Breast epithelium (tissue), 3 donors: ENCODE measurements around the gene NDUFS8.
"Not testable (repeated sequence)": the region's sequence is repeated elsewhere in the genome, so short reads cannot be mapped to it uniquely, and the experiment has no call there.

Experiments
- POLR2A ChIP-seq: fragments of 450-650 bp; IDR thresholded peaks from one replicate; pipeline ENCODE4 v1.6.1; 2016; ENCODE audit warnings: antibody characterized with exemption, mild to moderate bottlenecking, moderate library complexity
- POLR2AphosphoS5 ChIP-seq, 3 donors: sonication (generic); formaldehyde crosslinking; IDR thresholded peaks; one replicate each; pipeline ENCODE4 v1.6.1; 2017; ENCODE audit warnings: antibody characterized with exemption in 3 of 3
- TF ChIP-seq, protein P1 (sequence below), 3 donors: fragments of 450-650 bp; IDR thresholded peaks; one replicate each; pipeline ENCODE4 v1.5.1; 2016 to 2017; ENCODE audit warnings: antibody characterized with exemption in 3 of 3, mild to moderate bottlenecking in 3 of 3, moderate library complexity in 3 of 3

DNA sequence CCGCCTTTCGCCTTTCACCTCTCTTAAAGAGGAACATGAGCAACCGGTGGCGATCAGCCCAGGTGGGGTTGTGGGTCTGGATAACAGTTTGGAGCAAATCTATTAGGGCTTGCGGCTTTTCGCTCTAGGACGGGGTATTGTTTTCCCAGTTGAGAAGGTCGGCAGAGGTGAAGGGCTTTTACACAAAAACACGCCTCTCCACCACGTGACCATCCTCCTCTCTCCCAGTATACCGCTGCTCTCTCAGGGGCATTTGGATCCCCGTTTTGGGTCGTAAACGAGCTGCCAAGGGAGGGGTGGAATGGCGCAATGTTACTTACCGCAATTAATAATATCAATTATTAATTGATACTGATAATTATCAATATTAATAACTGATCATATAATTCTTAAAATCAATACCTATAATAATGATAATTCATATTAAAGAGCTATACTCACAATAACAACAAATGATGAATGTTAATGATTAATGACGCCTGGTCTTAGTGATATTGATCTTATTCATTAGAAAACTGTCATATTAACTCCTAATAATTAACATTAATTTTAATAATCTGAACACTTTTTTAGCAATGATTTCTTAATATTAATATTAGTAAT is 48.1 kb upstream of the NDUFS8 start:
- not testable (repeated sequence) for TF ChIP-seq POLR2AphosphoS5 (IDR thresholded peaks at IDR 0.05); POLR2A
- TF ChIP-seq, protein P1, sequence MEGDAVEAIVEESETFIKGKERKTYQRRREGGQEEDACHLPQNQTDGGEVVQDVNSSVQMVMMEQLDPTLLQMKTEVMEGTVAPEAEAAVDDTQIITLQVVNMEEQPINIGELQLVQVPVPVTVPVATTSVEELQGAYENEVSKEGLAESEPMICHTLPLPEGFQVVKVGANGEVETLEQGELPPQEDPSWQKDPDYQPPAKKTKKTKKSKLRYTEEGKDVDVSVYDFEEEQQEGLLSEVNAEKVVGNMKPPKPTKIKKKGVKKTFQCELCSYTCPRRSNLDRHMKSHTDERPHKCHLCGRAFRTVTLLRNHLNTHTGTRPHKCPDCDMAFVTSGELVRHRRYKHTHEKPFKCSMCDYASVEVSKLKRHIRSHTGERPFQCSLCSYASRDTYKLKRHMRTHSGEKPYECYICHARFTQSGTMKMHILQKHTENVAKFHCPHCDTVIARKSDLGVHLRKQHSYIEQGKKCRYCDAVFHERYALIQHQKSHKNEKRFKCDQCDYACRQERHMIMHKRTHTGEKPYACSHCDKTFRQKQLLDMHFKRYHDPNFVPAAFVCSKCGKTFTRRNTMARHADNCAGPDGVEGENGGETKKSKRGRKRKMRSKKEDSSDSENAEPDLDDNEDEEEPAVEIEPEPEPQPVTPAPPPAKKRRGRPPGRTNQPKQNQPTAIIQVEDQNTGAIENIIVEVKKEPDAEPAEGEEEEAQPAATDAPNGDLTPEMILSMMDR (IDR thresholded peaks at IDR 0.05) = not testable (repeated sequence)
